GM19397 (cell line): Measurements from ENCODE around the gene HPS4.

Source experiments
- ATAC-seq: cut with Tn5 transposase; IDR thresholded peaks from one replicate; pipeline ENCODE4 v1.9.1; 2021; ENCODE audit warnings: mild to moderate bottlenecking, moderate library complexity; ENCODE audit not compliant: unreplicated experiment

The HPS4 gene

DNA sequence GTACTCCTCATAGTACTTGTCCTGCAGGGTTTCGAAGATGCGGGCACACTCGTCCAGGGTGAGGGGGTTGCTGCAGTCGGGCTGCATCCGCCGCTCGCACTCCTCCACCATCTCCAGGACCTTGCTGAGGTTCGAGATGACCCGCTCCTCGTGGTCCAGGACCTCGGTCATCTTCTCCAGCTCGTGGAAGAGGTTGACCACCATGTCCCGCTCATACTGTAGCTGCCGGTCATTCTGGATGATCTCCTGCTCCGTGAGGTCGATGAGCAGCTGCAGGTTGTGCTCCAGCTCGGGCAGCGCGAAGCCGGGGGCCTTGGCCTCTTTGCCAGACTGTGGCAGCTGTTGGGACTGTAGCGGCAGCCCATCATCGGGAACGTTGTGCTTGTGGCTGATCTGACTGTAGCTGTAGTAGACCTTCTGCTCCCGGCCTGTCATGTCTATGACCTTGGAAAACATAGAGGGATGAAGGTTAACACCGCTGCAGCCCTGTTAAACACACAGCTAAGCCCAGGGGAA lies 15.7 kb upstream of the HPS4 start:
- ATAC-seq: no peak

GRCh38 chr22:26496456-26496855 lies 12.9 kb upstream of the HPS4 start:
- ATAC-seq: no peak

DNA sequence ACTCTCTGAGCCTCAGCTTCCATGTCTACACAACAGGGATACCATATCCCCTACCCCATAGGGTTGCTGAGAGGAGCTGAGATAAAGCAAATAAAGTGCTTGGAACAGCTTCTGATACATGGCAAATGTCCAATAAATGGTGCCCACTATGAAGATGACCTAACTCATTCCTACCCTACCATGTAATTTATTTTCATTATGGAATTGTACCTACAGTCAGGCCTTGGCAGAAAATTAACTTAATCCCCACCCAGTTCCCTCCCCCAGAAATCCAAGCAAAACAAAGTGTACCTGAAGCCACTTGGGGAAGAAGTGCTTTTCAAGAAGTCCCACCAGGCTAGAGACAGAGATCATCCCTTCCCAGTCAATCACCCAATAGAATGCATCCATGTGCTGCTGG lies 10.9 kb upstream of the HPS4 start:
- ATAC-seq: no peak

DNA sequence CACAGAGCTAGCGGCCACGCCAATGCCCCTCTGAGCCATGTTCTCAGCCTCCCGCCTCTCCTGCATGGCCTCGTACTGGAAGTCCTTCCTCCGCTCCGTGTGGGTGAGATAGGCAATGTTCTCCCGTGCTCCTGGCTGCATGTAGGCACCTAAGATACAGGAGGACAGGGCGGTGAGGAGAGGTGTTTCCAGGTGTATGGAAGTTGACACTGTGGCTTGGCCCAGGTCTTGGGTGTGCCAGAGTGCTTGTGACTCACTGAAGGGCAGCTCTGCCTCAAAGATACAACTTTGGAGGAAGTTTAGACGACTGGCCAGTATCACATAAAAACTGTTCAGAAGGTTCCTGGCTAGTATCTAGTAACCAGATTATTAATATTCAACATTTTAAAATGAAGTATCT lies 8.6 kb upstream of the HPS4 start:
- ATAC-seq: no peak

DNA sequence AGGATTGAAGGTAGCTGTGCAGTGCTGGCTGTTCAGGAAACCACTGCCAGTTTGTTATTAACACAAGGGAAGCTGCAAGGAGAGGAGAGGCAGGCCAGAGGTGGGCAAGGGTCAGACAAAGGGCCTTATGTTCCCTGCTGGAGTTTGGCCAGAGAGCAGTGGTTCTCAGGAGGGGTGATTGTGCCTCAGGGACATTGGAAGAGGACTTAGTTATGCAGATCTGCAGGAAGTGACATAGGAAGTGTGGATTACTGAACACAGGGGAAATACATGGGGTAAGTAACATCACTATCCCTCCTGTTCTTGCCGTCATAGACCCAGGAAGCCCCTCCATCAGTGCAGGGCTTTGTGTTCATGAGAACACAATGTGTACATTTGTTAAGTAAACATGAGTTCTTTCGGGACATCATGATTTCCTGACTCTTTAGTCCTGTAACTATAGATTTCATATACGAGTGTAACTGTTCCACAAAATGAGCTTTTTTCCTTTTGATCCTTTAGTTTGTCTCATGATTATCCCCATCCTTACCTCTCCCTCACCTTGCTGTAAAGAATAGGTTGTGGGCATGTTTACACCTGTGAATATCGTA lies 6.0 kb upstream of the HPS4 start:
- no peak for ATAC-seq

DNA sequence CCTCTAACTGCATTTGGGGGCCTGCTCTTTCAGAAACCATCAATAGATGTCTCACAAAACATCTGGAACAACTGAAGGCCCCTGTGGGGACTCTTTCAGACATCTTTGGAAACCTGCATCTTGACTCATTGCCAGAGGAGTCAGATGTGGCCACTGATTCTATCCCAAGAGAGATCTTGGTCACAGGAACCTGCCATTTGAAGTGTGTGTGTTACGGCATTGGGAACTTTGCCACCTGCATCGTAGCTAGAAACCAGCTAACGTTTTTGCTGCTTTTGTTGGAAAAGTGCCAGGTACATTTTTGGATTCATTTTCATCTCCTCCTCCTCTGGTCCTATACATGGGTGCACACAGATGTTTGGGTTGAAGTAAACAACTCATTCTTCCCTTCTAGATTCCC lies 4.4 kb upstream of the HPS4 start:
- no peak for ATAC-seq

GRCh38 chr22:26486394-26486793 lies 2.8 kb upstream of the HPS4 start:
- no peak for ATAC-seq

- ATAC-seq: no peak
These were observed 2.3 kb upstream of the HPS4 start for GRCh38 chr22:26485806-26486390.

GRCh38 chr22:26485013-26485412 lies 1.4 kb upstream of the HPS4 start:
- ATAC-seq: no peak

DNA sequence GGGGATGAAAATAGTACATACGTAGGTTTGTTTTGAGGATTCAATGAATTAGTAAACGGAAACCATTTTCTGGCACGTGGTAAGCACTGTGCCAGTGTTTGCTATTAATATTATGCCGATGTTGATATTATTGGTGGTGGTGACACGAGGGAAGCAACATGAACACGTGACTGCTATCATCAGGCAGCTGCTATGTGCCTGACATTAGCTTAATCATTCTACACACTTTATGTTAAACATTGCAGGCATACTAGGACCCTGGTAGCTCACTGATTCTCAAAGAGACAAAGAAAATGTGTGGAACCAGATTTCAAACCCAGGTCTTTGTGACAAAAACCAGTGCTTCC lies 750 bp upstream of the HPS4 start:
- ATAC-seq: no peak

DNA sequence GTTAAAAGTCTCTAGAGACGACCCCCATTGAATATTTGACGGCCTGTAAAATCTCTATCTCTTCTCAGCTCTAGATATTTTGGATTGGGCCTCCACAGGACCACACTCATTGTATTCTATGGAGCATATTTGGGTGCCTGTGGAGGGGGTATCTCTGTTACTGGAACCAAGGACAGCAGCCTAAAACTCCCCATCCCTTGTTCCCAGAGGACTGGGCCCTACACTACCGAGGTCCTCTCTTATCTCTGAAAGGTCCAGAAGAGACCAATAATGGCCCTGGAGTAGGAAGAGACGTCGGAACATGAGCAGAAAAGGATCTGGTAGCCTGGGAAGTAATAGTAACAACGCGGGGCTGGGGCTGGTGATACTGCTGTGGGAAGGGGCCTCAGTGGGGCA lies 542 bp downstream of the HPS4 start:
- no peak for ATAC-seq

- ATAC-seq: no peak
These were observed 1.4 kb downstream of the HPS4 start for GRCh38 chr22:26482161-26482560.

DNA sequence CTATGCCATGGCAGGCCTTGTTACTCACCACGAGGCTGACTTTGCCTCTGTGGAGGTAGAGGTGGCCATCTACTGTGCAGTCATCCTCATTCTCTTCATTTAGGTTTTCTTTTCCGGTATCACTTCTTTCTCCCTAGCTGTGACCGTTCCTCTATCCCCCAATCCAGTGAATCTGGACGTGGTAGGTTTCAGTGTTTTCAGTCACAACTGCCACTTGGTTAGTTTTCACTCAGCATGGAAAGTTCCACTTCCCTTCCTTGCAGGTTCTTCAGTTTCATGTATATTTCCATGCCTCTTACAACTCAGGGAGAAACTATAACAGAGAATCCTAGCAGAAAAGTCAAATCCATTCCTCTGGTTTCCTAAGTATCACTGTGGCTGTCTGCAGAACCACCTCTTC lies 1.9 kb downstream of the HPS4 start:
- no peak for ATAC-seq

GRCh38 chr22:26481112-26481693 lies 2.4 kb downstream of the HPS4 start:
- ATAC-seq: no peak

GRCh38 chr22:26480611-26480932 lies 3.0 kb downstream of the HPS4 start:
- ATAC-seq: no peak

GRCh38 chr22:26479792-26480610 lies 3.6 kb downstream of the HPS4 start:
- ATAC-seq: no peak

DNA sequence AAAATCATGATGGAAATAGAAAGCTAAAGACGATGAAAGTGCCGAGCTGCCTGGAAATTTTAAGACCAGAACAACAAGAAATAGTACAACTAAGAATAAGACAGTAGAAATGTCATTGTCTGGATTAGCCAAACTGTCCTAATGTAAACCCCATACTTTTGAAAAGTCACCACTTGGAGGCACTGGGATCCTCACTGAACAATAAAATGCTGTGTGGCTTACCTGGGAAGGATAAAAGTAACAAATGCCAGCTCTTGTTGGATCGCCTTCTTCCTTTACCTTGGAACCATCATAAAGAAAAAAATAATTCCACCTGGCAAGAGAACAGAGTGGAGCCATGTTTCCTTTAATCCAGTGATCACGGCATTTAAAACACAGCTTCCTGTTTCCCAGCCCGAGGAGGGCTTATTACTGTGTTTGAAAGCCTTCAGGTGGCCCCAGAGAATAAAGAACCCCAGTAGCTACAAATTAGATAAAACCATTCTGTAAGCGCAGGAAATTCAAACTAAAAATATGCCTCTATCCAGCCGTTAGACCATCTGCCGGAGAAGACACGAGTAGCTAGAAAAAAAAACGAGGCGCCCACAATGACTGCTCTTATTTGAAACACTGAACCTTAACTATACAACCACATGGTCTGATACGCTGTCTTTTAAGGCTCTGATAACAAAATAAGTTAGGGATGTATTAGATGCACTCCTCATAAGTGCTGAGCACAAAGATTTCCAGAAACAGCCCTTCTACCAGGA lies 4.4 kb downstream of the HPS4 start:
- ATAC-seq: no peak

DNA sequence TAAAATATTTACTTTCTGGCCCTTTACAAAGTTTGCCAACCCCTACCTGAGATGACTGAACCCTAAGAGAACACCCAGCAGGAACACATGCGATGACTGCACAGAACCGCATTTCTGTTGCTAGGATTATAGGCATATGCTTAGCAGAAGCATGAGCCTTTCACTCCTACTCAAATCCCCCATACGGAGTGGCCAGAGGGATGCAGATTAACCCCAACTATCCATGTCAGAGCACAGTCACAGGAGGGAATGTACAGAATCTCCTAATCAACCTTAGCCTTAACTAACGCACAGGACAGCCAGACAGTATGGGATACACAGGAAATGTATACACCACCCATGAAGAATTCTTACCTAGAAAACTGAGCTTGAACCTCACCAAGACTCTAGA lies 6.2 kb downstream of the HPS4 start:
- no peak for ATAC-seq

DNA sequence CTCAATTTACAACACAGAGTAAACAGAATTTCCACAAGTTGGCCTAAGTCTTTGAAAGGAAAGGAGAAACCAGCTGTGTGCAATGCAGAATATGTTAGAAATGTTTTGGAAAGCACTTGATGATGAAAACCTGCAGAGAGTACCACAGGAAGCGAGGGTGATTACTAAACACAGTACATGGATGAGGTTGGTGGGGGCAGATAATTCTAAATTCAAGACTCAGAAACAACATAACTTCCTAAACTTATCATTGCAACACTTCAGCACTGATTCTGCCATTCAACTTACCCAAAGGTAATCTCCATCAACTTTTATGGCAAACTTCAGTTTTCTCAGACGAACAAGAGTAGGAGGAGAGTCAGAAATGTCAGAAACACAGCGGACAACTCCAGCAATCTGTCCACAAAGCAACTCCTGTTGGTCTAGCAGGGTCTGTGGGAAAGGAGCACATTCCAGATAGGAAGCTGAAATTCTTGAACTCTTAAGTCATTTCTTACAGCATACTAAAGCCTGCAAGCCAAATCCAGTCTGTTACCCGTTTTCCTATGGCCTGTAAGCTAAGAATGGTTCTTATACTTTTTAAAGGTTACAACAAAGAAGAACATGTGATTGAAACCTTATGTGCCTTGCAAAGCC lies 6.8 kb downstream of the HPS4 start:
- ATAC-seq: no peak

DNA sequence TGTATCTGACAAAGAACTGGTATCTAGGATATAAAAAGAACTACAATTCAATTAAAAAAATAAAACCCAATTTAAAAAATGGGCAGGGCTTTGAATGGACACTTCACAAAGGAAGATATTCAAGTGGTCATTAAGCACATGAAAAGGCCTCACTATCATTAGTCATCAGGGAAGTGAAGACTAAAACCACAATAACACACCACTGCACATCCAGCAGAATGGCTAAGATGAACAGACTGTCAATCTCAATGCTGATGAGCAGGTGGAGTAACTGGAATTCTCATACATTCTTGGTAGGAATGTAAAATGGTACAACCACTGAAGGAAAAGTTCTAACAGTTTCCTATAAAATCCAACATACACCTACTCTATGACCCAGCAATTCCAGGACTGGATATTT lies 8.9 kb downstream of the HPS4 start:
- ATAC-seq: no peak

DNA sequence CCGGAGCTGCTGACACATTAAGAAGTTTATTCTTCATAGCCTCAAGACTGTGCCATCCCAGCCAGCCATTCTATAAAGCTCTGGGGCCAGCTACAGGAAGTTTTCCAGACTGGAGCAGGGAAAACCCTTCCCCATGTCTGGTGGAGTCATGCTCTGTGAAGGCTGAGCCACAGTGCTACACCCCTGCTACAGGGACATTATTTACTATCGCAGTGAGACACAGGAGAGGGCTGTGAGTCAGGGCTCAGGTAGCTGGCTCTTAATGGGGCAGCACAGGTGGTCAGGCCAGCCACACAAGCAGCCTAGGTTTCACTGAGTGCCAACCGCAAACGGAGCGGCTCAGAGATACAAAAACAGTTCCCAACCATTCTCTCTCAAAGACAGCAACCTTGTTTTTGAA lies 12.1 kb downstream of the HPS4 start:
- no peak for ATAC-seq
